Coronary artery (tissue), 2 donors: ENCODE measurements around the gene NAAA.

Experiments used
- DNase-seq: peaks from one replicate; pipeline ENCODE4 v3.0.0-alpha.2; 2017; ENCODE audit warnings: low spot score
- H3K27ac ChIP-seq, 2 donors: fragments of 200-600 bp; sonication (generic); one replicate each; pipeline ENCODE4 v1.5.1; 2016 to 2019
- H3K4me3 ChIP-seq: fragments of 200-600 bp; sonication (generic); 2 replicates; pipeline ENCODE4 v1.5.1; 2016; ENCODE audit warnings: mild to moderate bottlenecking, moderate library complexity
- TF ChIP-seq, protein P1 (sequence below): fragments of 200-600 bp; sonication (generic); IDR thresholded peaks from one replicate; pipeline ENCODE4 v1.5.1; 2019; ENCODE audit warnings: antibody characterized with exemption

Gene NAAA

DNA sequence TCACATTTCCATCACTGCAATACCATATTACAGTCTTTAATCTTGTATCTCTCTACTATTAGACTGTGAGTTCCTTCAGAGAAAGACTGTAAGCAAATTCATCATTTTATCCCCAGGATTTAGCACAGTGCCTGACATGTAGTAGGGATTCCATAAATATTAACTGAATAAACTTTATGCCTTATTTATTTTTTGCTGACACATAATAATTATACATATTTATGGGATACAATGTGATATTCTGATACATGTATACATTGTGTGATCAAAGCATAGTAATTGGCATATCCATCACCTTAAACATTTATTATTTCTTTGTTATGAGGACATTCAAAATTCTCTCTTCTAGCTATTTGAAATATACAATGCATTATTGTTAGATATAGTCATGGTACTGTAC is 42.3 kb downstream of the NAAA start:
- TF ChIP-seq, protein P1, sequence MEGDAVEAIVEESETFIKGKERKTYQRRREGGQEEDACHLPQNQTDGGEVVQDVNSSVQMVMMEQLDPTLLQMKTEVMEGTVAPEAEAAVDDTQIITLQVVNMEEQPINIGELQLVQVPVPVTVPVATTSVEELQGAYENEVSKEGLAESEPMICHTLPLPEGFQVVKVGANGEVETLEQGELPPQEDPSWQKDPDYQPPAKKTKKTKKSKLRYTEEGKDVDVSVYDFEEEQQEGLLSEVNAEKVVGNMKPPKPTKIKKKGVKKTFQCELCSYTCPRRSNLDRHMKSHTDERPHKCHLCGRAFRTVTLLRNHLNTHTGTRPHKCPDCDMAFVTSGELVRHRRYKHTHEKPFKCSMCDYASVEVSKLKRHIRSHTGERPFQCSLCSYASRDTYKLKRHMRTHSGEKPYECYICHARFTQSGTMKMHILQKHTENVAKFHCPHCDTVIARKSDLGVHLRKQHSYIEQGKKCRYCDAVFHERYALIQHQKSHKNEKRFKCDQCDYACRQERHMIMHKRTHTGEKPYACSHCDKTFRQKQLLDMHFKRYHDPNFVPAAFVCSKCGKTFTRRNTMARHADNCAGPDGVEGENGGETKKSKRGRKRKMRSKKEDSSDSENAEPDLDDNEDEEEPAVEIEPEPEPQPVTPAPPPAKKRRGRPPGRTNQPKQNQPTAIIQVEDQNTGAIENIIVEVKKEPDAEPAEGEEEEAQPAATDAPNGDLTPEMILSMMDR: no peak

DNA sequence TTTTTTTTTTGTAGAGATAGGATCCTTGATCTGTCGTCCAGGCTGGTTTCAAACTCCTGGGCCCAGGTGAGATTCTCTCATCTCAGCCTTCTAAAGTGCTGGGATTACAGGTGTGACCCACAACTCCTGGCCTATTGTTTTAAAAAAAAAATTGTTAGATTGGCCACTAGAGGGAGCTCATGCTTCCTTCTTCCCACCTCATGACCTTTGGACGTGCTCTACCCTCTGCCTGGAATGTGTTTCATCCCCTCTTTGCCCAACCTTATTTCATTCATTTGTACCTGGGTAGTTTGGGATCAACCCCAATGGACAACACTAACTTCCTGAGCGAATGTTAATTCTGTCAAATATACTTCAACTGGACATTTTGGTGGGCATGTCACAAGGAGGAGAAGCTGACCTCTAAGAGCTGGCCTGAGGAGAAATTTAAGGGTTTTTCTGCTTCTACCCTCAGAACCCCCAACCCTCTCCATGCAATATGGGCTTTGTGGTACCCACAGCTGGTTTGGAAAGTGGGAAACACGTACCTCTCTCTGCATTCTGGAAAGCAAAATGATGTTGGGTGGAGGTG is 45.0 kb downstream of the NAAA start:
- Histone ChIP-seq H3K4me3 (no peak overlapping the region), H3K27ac (no peak overlapping the region)
- no peak for DNase-seq
- TF ChIP-seq, protein P1: peak; percentile 28

More for the DNA sequence above, 42.3 kb downstream of the NAAA start:
- Histone ChIP-seq H3K4me3 (no peak overlapping the region), H3K27ac (no peak overlapping the region)
- no peak for DNase-seq

DNA sequence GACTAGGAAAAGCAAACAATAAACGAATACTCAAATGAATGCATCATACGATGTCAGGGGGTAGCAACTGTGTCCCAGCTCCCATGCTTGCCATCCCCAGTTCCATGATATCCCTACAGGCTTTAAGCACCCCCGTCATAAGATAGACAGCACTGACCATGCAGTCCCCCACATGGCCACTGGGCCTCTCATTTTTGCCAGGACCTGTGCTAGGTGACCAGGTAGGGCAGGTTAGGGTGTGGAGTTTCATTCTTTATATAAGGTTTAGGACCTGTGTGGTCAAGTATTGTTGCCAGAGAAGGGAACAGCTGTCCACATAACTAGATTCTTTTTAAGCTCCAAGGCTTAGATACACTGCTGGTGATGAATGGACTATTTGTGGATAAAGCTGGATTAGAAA is 48.3 kb downstream of the NAAA start:
- Histone ChIP-seq H3K4me3 (no peak overlapping the region), H3K27ac (no peak overlapping the region)
- TF ChIP-seq, protein P1: no peak
- no peak for DNase-seq

DNA sequence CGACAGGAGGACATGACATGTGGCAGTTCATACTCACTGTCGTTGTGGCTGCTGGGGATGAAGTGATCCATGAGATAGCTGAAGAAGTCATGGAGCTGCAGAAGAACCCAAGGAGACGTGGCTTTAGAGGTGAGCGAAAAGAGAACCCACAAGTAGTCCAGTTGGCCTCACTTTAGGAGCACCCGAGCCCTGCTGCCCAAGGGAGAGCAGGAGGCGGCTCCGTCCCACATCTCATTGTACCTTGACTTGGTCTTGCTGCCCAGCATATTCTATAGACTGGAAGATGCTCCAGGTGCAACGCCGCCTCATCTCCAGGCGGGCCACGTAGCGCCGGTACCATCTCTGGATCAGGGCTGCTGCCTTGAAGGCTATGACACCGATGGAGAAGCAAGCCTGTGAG is 49.2 kb downstream of the NAAA start:
- TF ChIP-seq, protein P1: no peak
- no peak overlapping the region for H3K27ac ChIP-seq
- H3K4me3 ChIP-seq: no peak overlapping the region
- no peak for DNase-seq

DNA sequence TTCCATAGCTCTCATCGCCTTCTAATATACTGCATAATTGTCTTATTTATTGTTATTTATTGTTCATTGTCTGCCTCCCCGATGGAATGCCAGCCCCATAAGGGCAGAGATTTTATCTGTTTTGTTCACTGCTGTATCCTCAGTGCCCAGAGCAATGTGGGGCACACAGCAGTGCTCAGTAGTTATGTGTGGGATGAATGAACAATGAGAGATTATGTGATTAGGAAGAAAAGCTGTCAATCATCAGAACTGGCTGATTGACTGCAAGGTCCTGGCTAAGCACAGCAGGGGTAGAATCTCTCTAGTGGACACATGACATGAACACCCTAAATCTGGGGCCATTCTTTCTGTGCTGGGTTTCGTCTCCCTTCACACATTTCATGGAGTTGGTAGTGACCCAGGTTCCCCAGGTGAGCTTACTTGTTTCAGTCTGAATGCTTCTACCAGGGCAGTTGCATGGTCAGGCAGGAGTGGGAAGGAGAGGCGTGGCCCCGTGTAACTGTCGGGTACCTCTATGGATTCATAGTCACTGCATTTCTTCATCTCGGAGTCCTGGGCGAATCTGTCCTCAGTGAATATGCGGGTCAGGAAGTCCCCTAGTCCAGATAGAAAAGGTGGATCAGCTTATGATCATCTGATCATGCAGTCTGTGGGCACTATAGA is 51.1 kb downstream of the NAAA start:
- H3K27ac ChIP-seq: no peak overlapping the region
- DNase-seq: no peak
- H3K4me3 ChIP-seq: no peak overlapping the region
- TF ChIP-seq, protein P1: no peak

DNA sequence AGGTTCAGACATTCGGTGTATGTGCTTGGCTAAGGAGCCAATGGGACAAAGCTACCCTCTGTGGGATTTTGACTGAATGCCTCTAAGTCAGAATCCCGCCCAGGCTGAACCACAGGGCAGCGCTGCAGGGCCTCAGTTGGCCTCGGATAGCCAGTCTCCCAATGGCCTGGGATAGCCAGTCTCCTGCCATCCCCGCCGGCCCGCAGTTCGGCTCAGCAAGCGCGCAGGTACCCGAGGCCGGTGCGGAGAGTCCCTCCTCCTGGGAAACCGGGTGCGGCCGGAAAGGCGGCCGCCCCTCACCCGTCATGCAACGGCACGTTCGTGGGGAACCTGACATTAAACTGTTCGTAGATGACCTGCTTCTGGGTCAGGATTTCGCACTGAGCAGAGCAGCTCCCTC is 54.7 kb downstream of the NAAA start:
- Histone ChIP-seq H3K27ac (no peak overlapping the region), H3K4me3 (no peak overlapping the region)
- TF ChIP-seq, protein P1: no peak
- no peak for DNase-seq

DNA sequence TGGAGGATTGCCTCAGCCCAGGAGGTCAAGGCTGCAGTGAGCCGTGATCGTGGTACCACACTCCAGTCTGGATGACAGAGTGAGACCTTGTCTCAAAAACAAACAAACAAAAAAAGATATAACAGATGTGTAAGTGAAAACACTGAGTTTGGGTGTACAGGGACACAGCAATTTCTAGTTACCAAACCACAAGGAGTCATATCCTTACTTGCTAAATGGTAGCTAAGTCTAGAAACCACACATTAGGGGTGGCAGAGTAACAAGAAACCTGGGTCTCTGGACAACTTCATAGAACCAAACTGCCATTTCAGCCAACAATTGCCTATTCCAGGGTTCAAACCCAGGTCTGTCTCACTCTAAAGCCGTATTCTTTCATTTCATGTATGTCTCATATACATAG is 59.3 kb downstream of the NAAA start:
- TF ChIP-seq, protein P1: no peak
- DNase-seq: no peak
- no peak overlapping the region for H3K27ac ChIP-seq
- no peak overlapping the region for H3K4me3 ChIP-seq
